MV-4-11 (cell line): Measurements from ENCODE around the gene TSHZ2.
"Not testable (repeated sequence)": the region's sequence is repeated elsewhere in the genome, so short reads cannot be mapped to it uniquely, and the experiment has no call there.

Experiments used
- DNase-seq: peaks from one replicate; lab custom pipeline; 2025; lab: John Stamatoyannopoulos, UW

The TSHZ2 gene

DNA sequence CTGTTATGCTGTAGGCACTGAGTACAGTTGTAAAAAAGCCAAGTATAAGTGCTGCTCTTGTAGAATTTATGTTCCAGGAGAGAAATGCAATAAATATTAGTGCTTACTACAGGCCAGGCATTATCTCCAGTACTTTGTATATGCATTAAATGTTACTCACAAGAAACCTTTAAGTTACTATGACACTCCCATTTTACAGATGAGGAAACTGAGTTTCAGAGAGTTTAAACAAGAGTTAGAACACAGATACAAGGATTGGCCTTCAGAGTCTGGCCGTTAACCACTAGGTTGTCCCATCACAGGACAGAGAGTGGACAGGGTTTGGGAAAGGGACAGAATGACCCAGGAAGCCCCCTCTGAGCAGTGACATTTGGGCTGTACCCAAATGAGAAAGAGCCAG lies 347.0 kb downstream of the TSHZ2 start:
- DNase-seq: no peak

DNA sequence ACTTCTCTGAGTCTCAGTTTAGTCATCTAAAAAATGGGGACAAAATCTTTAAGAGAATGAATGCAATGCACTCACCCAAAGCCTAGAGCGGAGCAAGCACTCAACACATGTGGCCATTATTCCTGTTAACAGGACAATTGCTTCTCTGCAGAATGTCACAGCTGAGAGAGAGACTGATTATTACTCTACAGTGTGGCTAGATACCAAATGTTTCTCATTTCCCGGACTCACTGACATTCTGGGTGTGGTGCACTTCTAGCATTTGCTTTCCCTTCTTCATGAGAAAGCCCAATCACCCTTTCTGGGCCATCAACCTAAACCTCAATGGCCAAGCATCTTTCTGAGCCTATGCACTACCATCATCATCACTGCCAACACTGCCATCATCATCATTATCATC lies 347.6 kb downstream of the TSHZ2 start:
- DNase-seq: no peak

- no peak for DNase-seq
Observed at GRCh38 chr20:53320701-53321100, 348.5 kb downstream of the TSHZ2 start.

- DNase-seq: no peak
Observed at GRCh38 chr20:53321596-53321995, 349.4 kb downstream of the TSHZ2 start.

- DNase-seq: no peak
Observed at GRCh38 chr20:53322651-53323050, 350.5 kb downstream of the TSHZ2 start.

DNA sequence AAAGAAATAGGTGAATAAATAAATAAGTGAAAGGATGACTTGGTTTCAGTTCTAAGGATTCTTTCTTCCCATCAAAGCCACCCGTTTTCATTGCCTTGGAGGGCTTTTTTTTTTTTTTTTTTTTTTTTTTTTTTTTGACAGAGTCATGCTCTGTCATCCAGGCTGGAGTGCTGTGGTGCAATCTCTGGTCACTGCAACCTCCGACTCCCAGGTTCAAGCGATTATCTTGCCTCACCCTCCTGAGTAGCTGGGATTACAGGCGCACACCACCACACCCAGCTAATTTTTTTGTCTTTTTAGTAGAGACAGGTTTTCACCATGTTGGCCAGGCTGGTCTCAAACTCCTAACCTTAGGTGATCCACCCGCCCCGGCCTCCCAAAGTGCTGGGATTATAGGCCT lies 351.3 kb downstream of the TSHZ2 start:
- not testable (repeated sequence) for DNase-seq

DNA sequence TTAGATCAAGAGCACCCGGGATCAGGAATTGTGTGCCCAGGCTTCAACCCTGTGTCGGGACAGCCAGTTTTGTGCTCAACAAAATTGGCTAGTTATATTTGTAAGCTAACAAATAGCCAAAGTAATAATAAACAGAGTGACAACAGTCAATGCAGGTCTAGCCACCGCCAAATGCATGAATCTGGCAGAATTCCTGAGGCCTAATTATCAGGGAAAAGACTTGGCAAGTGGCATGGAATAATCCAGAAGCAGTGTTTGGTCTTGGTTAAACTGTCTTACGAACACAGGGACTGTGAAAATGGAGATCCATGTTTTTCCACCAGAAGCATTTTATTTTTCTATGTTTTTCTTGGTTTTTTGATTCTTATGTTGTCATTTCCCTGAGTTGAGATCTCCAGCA lies 352.7 kb downstream of the TSHZ2 start:
- DNase-seq: no peak

DNA sequence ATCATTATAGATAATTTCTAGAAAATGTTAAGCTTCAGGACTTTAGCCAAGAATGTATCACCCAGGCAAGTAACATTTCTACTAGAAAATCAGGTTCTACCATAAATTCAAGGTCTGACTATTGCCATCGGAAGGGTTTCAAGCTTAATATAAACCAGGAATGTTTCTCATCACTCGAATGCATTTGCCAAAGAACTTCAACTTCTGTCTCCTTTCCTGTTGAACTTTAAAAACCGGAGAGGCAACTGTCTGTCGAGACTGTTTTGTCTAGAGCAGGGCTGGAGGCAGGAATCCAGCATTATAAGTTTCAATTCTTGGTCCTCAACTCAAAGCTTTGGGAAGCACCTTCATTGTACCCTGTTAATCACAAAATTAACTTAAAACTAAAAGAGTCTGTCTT lies 356.8 kb downstream of the TSHZ2 start:
- DNase-seq: no peak

GRCh38 chr20:53329781-53330180 lies 357.6 kb downstream of the TSHZ2 start:
- no peak for DNase-seq

DNA sequence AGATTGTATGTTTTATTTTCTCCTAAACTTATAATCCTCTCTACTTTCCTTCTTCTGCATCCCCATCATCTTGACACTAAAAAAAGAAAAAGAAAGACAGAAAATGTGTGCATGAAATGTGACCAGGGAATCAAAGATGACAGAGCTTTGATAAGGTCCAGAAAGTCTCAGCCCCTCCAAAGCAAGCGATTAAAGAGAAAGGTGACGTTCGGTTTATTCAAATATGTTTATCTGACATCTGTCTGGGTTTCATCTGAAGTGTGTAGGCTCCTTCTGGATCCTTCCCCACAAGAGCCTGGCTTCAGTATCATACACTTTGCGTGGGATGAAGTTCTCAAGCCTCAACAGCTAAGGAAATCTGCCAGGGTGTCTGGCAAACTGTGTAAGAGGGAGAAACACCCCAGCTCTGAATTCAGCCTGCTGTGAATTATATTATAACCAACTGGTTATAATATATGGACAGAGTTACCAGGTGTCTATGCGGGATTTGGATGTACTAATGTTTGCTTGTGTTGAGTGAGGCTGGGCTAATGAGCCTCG lies 358.5 kb downstream of the TSHZ2 start:
- DNase-seq: no peak

DNA sequence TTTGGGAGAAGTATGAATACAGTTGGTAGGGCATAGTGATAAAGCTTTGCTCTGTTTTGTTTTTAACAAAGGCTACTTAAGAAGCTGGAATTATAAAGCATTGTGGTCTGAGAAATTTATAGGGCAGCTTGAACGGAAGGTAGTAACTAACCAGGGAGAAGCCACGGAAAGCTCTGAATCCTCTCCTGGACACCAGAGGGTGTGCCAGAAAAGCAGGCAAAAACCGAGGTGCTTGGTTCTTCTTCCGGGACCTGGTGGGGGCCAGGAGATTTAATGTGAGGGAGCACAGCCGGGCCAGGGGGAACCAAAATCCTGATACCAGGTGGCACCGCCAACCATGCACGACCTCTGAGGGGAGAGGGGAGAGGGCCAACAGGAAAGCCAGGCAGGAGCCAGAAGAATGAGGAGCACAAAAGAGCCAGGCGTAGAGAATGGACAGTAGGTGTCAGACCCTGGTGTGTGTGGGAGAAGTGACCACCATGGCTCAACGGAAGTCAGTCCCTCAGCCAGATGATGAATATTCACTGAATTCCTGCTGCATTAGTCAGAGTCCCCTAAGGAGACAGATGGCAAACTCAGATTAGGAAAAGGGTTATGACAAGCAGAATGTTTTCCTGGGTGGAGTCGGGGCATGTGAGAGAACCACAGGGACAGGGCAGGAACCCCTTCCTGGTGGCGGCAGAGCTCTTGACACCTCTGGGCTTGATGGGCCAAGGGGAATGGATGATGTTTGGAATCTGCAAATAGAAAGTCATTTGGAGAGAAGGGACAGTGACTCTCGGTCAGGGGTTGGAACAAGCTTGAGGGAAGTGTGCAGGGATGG lies 359.2 kb downstream of the TSHZ2 start:
- no peak for DNase-seq

DNA sequence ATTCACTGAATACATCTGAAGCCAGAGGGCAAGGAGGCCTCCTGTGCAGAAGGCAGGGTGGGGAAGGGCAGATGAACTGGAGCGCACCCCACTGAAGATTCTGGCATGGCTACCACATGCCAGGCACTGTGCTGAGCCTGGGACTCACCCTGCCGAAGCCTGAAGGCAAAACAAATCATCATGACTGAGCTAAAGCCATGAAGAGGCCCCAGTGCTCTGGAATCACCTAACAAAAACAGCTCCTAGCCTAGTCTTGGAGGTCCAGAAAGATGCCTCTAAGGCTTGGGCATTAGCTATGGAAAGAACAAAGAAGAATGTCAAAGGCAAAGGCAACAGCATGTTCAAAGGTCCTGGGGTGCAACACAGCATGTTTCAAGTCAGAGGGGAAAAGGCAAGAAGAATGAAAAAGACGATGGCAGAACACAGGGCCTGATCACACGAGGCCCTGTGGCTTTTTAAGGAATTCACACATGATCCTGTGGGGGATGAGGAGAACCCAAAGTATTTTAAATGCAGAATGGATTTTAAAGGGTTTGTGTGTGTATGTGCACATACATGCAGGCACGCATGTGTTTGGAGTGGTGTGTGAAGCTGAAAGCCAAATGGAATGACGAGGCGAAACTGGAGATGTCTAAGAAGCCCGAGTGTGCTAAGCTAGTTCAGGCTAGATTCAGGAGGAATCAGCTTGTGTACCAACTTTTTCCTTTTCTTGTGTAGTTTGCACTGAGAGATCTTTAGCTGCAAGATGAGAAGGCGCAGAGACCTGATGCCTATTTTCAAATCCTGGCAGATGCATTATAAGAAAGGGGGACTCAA lies 360.1 kb downstream of the TSHZ2 start:
- no peak for DNase-seq

DNA sequence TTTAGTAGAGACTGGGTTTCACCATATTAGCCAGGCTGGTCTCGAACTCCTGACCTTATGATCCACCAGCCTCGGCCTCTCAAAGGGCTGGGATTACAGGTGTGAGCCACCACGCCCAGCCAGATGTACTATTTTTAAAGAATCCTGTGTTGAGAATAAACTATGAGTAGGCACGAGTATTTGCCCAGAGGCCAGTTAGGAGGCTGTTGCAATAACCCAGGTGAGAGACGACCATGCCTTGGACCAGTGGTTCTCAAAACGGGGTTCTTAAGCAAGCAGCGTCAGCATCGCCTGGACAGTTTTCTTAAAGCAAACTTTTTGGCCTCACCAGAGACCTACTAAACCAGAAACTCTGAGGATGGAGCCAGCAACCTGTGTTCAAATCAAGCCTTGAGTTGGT lies 362.7 kb downstream of the TSHZ2 start:
- DNase-seq: no peak

DNA sequence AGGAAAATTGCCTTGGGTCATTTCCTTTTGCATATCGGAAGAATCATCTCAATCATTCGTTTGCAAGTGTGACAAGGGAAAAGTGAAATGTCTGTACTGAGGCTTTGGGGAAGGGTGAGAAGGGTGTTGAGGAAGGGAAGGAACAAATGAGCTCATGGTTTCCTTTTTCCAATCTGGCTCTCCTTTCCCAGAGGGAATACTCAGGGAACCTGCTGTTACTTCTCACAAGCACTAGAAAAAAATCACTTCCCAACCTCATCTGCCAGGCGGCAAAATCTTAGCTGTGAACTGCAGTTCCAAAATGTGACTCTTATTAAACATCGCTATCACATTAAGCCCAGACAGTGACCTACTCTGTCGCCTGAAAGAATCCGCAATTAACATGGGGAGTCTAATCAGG lies 363.4 kb downstream of the TSHZ2 start:
- DNase-seq: no peak

GRCh38 chr20:53336892-53337291 lies 364.7 kb downstream of the TSHZ2 start:
- DNase-seq: no peak

DNA sequence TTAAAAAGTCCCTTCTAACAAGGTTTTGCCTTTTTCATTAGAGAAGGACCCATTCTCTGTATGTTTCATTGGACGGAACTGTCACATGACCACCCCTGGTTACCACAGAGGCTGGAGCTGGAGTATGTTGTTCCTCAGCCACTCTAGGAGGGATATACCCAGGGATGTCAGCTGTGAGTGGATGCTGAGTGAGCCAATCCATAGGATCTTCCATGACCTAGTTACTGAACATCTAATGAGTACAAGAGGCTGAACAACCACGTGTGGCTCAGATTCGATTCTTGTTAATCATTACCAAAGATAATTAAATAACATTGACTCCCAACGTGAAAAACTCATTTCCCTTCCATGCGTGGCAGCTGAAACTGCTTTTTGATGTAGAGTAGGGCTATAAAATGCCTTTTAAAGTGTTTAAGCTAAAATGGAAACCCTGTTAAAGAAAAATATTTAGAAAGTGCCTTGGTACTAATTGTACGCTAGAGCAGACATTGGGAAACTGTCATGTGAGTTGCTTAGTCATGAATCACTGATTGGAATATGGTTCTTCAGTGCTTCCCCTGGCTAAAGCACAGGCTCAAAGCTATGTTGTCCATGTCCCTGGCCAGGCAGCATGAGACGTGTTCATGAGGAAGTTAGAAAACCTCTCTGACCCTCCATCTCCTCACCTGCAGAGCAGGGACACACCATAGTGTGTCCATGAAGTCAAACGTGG lies 365.4 kb downstream of the TSHZ2 start:
- DNase-seq: no peak

GRCh38 chr20:53338716-53339115 lies 366.6 kb downstream of the TSHZ2 start:
- DNase-seq: no peak

- DNase-seq: no peak
Observed at GRCh38 chr20:53342429-53342828, 370.3 kb downstream of the TSHZ2 start.

DNA sequence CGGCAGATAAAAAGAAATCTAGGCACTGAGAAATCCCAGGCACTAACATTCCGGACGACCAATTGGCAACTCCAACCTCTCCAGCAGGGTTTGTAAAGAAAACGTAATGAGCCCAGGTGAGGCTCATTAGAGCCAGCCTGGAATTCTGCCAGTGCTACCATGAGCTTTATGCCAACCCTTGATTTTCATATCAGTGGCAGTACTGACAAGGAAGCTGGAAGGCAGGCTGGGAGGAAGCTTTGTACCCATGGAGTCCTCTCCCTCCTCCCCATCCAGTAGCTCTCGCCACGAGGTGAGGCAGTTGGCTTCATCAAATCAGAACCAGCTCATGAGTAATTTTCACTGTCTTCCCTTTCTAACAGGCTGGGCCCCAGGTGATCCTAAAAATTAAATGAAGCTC lies 371.3 kb downstream of the TSHZ2 start:
- no peak for DNase-seq

- DNase-seq: no peak
Observed at GRCh38 chr20:53344891-53345290, 372.7 kb downstream of the TSHZ2 start.

DNA sequence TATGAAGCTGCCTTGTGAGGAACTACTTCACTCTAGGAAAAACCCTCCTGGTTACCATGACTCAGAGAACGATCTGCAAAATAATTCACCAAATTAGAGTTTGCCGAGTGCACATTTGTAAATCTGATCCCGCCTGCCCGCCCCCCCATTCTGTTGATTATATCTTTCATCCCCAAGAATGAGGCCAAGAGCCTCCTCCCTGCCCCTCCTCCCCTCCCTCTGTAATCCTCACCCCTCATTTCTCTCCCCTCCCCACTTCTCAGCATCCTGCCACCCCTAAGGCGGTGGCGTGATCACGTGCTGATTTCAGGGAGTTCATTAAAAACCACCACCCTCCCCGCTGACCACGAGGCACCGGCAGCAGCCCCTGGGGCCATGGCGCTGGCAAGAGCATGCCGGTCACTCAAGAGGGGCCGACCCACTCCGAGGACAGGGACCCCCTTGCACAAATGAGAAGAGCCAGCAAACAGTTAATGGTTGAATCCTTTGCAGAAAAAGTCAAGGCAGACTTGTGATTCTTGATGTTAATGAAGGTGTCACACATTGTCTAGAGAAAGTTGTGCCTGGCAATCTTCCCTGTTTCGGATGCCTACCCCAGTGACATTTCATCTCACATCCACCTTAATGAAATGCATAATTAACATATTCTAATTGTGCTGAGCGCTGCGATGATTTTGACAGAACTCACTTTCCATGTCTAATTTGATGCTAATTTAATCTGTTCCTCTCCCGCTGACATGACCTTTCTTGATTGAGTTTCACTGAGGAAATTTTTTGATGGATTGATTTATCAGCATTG lies 373.6 kb downstream of the TSHZ2 start:
- DNase-seq: no peak

GRCh38 chr20:53346335-53346648 lies 374.1 kb downstream of the TSHZ2 start:
- no peak for DNase-seq
